Keratinocyte (primary cell): ENCODE results near the gene CMBL. TPM values are rescaled to one million over a fixed set of nuclear protein-coding genes. Genes with fewer than 3 reads are reported as not detected.

ENCODE experiments used
- DNase-seq: peaks from one replicate; pipeline ENCODE4 v3.0.0-alpha.2; 2011; ENCODE audit warnings: low read depth, missing footprints, low spot score
- FAIRE-seq: peaks from 2 replicates; lab custom pipeline; 2011; peaks lifted over from hg19 to GRCh38; lab: Jason Lieb, UNC
- H2AFZ ChIP-seq: 2 replicates; pipeline ENCODE4 v1.6.0; 2012; ENCODE audit warnings: low read length, control low read depth, inconsistent platforms; ENCODE audit not compliant: control insufficient read depth
- H3K27ac ChIP-seq: 2 replicates; pipeline ENCODE4 v1.5.1; 2011; ENCODE audit warnings: low read length; ENCODE audit not compliant: control insufficient read depth, insufficient read depth
- H3K27me3 ChIP-seq: 3 replicates; pipeline ENCODE4 v1.6.0; 2011; ENCODE audit warnings: low read length; ENCODE audit not compliant: control insufficient read depth, insufficient read depth; ENCODE audit errors: extremely low read depth
- H3K36me3 ChIP-seq, 2 experiments: 2 replicates in 1 of 2; 3 replicates in 1 of 2; pipeline ENCODE4 v1.5.1; 2011; ENCODE audit warnings: low read length in 2 of 2, mild to moderate bottlenecking in 1 of 2; ENCODE audit not compliant: control insufficient read depth in 2 of 2, insufficient read depth in 2 of 2; ENCODE audit errors: extremely low read depth in 1 of 2
- H3K4me1 ChIP-seq: 3 replicates; pipeline ENCODE4 v1.5.1; 2011; ENCODE audit warnings: low read length; ENCODE audit not compliant: control insufficient read depth, insufficient read depth; ENCODE audit errors: extremely low read depth
- H3K4me2 ChIP-seq: 3 replicates; pipeline ENCODE4 v1.6.0; 2011; ENCODE audit warnings: low read depth, low read length; ENCODE audit not compliant: control insufficient read depth, insufficient read depth; ENCODE audit errors: extremely low read depth
- H3K4me3 ChIP-seq, 3 experiments: fragments of 200-600 bp in 1 of 3; sonication (generic) in 1 of 3; 2 replicates in 2 of 3; 3 replicates in 1 of 3; pipeline ENCODE4 v1.5.1; 2011 to 2016; ENCODE audit warnings: low read length in 3 of 3, mild to moderate bottlenecking in 3 of 3, control low read depth in 2 of 3, inconsistent platforms in 1 of 3, low read depth in 1 of 3, mixed read lengths in 1 of 3, mixed run types in 1 of 3, moderate library complexity in 1 of 3; ENCODE audit not compliant: control insufficient read depth in 2 of 3, insufficient read depth in 2 of 3; ENCODE audit errors: extremely low read depth in 1 of 3
- H3K79me2 ChIP-seq: 2 replicates; pipeline ENCODE4 v1.6.0; 2012; ENCODE audit warnings: low read length; ENCODE audit not compliant: control insufficient read depth, insufficient read depth
- H3K9ac ChIP-seq: 3 replicates; pipeline ENCODE4 v1.6.0; 2011; ENCODE audit warnings: low read length; ENCODE audit not compliant: control insufficient read depth, insufficient read depth; ENCODE audit errors: extremely low read depth
- H3K9me1 ChIP-seq: 3 replicates; pipeline ENCODE4 v1.6.0; 2011; ENCODE audit warnings: low read length; ENCODE audit not compliant: control insufficient read depth, insufficient read depth; ENCODE audit errors: extremely low read depth
- H3K9me3 ChIP-seq: 2 replicates; pipeline ENCODE4 v1.5.1; 2012; ENCODE audit warnings: low read depth, low read length; ENCODE audit not compliant: control insufficient read depth
- H4K20me1 ChIP-seq: 3 replicates; pipeline ENCODE4 v1.6.0; 2011; ENCODE audit warnings: low read length; ENCODE audit not compliant: control insufficient read depth, insufficient read depth; ENCODE audit errors: extremely low read depth
- EZH2 ChIP-seq: IDR thresholded peaks from one replicate; pipeline ENCODE4 v1.6.1; 2012; ENCODE audit warnings: inconsistent platforms, mild to moderate bottlenecking, low read length, moderate library complexity
- dilution Hi-C: fragments of 300-500 bp; cut with MboI; formaldehyde crosslinking; loops from one replicate; pipeline ENCODE4 v1.7.0; 2020; ENCODE audit warnings: low sequenced_read_pairs; ENCODE audit not compliant: extremely low pct_ligation_motif_present
- polyA minus RNA-seq, 3 experiments: library from RNA; depleted of rRNA, polyadenylated mRNA; stranded (reverse); fragments of >200 nt; gene quantifications; 1 replicate in 1 of 3; 2 replicates in 1 of 3; 3 replicates in 1 of 3; pipeline ENCODE4 v1.2.3, GENCODE V29; 2011
- polyA plus RNA-seq, 5 experiments: library from polyadenylated mRNA; depleted of rRNA in 3 of 5; stranded (reverse) in 3 of 5; stranded (forward) in 1 of 5; unstranded in 1 of 5; fragments of >200 nt; gene quantifications; 1 replicate in 1 of 5; 2 replicates in 3 of 5; 3 replicates in 1 of 5; pipeline versions ENCODE4 v1.2.1 to v1.2.3, GENCODE V29; 2011 to 2012; ENCODE audit warnings: missing spikeins in 2 of 5, low read depth in 1 of 5, low replicate concordance in 1 of 5
- TF ChIP-seq, protein P1 (sequence below), 3 experiments: IDR thresholded peaks in 1 of 3; conservative IDR thresholded peaks in 1 of 3; optimal IDR thresholded peaks in 1 of 3; 2 replicates in 2 of 3; 3 replicates in 1 of 3; pipeline versions ENCODE3 to v1.5.1; 2011; ENCODE audit warnings: low read length in 3 of 3, mild to moderate bottlenecking in 3 of 3, moderate library complexity in 2 of 3, control low read depth in 1 of 3, inconsistent platforms in 1 of 3; ENCODE audit not compliant: insufficient read depth in 2 of 3; ENCODE audit errors: extremely low read depth in 1 of 3

The CMBL gene
- polyA plus RNA-seq (5.2 to 12.6 TPM (median 9.1 TPM) in 3 replicates), polyA minus RNA-seq (3.7 to 10.8 TPM (median 6.7 TPM) in 3 replicates)
- polyA plus RNA-seq (2011; ENCODE audit: low read depth): 0.19 TPM
- 6.8 and 9.8 TPM in 2 replicates for polyA plus RNA-seq (2011; cell fraction: cytosol; rRNA removed)
- 3.9 and 4.5 TPM in 2 replicates for polyA plus RNA-seq (2011; cell fraction: nucleus; rRNA removed)
- polyA plus RNA-seq (2012; ENCODE audit: low replicate concordance): 0.93 and 11.2 TPM in 2 replicates
- 15.5 TPM for polyA minus RNA-seq (2011; cell fraction: cytosol; rRNA and poly(A)+ RNA removed)
- polyA minus RNA-seq (2011; cell fraction: nucleus; rRNA and poly(A)+ RNA removed): 2.8 and 3.8 TPM in 2 replicates

DNA sequence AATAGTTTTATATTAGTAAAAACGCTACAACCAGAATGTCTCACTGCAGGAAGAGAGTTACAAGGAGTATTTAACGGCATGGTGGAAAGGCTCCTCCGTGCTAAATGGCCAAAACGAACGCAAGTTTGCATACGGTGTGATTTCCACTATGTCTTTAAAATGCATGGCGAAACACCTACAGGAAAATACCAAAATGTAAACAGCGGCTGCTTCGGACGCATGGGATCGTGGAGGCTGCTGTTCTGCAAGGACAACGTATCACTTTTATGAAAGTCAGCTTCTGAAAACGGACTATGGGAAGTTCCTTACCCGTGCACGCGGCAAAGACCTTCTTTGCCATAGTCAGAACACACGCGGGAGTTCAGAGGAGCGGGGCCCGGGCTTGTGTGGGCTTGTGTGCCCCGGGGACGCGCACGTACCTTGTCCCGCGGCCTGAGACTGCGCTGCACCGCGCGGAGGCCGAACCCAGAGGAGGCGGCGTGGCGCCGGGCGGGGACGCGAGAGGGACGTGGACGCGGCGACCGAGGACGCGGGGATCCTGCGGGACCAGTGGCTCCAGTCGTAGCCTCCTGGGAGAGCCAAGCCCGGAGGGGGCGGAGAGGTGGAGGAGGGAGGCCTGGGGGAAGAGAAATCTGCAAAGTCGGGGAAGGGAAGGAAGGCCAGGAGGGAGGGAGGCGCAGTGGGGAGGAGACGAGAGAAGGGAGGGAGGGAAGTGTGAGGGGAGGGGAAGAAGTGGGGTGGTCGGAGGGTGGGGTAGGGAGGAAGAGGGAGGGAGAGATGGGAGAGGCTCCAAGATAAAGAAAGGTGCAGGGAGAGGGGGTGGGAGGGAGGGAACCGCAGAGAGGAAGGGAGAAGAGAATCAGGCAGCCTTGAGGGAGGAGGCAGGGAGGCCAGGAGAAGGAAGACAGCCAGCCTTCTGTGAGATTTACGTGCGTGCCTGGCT is at the start of gene CMBL:
TSS of gene CMBL (minus strand) at position 697 of the 943 bp plus-strand sequence. CDS start 17,140 bp downstream, outside the sequence.
- Histone ChIP-seq H3K36me3 (no peaks in the 10 kb centered on the region), H3K9me1 (no peaks in the 10 kb centered on the region)

DNA sequence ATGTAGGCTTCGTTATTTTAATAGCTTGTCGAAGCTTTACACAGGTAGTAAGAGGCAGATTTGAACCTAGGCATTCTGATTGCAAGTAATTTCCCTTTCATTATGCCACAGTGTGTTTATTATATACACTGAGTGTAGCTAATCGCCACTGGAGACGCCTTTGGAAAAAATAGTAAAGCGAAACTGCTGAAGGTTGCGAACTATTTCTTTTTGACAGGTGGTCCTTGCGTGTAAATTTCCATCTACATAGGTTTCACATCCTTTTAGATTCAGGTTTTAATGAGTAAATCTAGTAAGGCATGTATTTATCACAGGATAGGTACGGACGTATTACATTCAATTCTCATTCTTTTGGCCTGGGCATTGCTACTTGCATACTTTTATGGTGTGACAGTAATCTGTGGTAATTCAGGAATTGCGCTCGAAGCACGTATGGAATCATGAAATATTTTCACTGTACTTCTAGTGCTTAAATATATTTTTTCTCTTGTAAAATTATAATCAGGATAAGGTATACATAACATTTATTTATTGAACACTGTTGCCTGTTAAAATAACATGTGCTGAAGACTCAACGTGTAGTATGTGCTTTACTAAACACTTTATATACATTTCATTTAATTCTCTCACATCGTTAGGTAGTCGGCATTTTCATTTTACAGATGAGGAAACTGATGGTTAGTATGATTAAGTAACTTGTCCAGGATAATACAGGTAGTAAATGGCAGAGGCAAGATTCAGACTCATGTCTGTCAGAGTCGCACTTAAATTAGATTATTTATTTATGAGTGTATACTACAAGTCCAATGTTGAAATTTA is 47.6 kb upstream of the CMBL start:
- Histone ChIP-seq H3K27me3 (no peaks in the 10 kb centered on the region), H3K4me1 (peaks cover 27% of the 10 kb centered on the region), H3K27ac (peak overlapping the region; percentile 97), H3K4me2 (peak overlapping the region; percentile 88), H2AFZ (no peak overlapping the region), H3K36me3 (no peaks in the 10 kb centered on the region), H3K4me3 (peak overlapping the region; percentile 70 to 90 (median 72)), H4K20me1 (peaks cover 2% of the 10 kb centered on the region), H3K9ac (peak overlapping the region; percentile 96), H3K79me2 (peaks cover 65% of the 10 kb centered on the region), H3K9me1 (no peaks in the 10 kb centered on the region), H3K9me3 (no peaks in the 10 kb centered on the region)
- dilution Hi-C loops: no loop called here
- FAIRE-seq: no peak
- TF ChIP-seq, protein P1, sequence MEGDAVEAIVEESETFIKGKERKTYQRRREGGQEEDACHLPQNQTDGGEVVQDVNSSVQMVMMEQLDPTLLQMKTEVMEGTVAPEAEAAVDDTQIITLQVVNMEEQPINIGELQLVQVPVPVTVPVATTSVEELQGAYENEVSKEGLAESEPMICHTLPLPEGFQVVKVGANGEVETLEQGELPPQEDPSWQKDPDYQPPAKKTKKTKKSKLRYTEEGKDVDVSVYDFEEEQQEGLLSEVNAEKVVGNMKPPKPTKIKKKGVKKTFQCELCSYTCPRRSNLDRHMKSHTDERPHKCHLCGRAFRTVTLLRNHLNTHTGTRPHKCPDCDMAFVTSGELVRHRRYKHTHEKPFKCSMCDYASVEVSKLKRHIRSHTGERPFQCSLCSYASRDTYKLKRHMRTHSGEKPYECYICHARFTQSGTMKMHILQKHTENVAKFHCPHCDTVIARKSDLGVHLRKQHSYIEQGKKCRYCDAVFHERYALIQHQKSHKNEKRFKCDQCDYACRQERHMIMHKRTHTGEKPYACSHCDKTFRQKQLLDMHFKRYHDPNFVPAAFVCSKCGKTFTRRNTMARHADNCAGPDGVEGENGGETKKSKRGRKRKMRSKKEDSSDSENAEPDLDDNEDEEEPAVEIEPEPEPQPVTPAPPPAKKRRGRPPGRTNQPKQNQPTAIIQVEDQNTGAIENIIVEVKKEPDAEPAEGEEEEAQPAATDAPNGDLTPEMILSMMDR (optimal IDR thresholded peaks at IDR 0.05 in 1 of 3, IDR thresholded peaks at IDR 0.05 in 1 of 3, conservative IDR thresholded peaks at IDR 0.05 in 1 of 3; ENCODE audit: extremely low read depth in 1 of 3, insufficient read depth in 2 of 3, low read length in 3 of 3): no peak
- no peak for TF ChIP-seq EZH2
- no peak for DNase-seq

More for the DNA sequence above, at the start of gene CMBL:
- Histone ChIP-seq H3K9me3 (no peaks in the 10 kb centered on the region), H3K27me3 (no peaks in the 10 kb centered on the region), H3K27ac (peak within 1 kb of the TSS; percentile 54), H3K4me1 (peaks cover 34% of the 10 kb centered on the region), H3K4me2 (peak within 1 kb of the TSS; percentile 91), H2AFZ (peak within 1 kb of the TSS; percentile 91), H3K79me2 (no peaks in the 10 kb centered on the region), H3K9ac (peak within 1 kb of the TSS; percentile 75), H4K20me1 (no peaks in the 10 kb centered on the region), H3K4me3 (peak within 1 kb of the TSS; percentile 48 to 72 (median 72))
- DNase-seq (no peak), FAIRE-seq (no peak)
- dilution Hi-C loops: no loop called here
- TF ChIP-seq EZH2: no peak
- TF ChIP-seq, protein P1 (optimal IDR thresholded peaks at IDR 0.05 in 1 of 3, IDR thresholded peaks at IDR 0.05 in 1 of 3, conservative IDR thresholded peaks at IDR 0.05 in 1 of 3; ENCODE audit: extremely low read depth in 1 of 3, insufficient read depth in 2 of 3, low read length in 3 of 3): no peak
